ENCODE results near the gene WNT6. TPM values are rescaled to one million over a fixed set of nuclear protein-coding genes. Genes with fewer than 3 reads are reported as not detected.

Gene WNT6
- total and polyA plus RNA-seq, 5 donors from 2014 or later, result not detected

DNA sequence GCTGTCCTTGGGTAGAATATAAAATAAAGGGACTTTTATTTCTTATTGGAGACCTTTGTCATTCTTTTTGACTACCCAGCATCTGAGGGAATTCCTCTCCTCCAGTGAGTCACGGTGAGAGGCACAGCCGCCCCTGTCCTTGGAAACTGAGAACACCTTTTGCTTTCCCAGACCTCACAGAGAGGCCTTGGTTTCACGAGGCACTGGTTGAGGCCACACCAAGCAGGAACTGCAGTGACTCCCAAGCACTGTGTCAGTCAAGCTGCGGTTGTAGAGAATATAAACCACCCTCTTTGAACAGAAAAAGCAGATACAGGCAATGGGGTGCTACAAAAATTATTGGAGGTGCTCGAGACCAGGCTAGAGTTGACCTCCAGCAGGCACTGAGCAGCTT lies 44.4 kb upstream of the WNT6 start:
- ATAC-seq (ENCODE audit: low read depth in 2 of 2), result no peak
- Mint-ChIP-seq H3K4me1 (no peaks in the 10 kb centered on the region), H3K4me3 (no peak overlapping the region)

DNA sequence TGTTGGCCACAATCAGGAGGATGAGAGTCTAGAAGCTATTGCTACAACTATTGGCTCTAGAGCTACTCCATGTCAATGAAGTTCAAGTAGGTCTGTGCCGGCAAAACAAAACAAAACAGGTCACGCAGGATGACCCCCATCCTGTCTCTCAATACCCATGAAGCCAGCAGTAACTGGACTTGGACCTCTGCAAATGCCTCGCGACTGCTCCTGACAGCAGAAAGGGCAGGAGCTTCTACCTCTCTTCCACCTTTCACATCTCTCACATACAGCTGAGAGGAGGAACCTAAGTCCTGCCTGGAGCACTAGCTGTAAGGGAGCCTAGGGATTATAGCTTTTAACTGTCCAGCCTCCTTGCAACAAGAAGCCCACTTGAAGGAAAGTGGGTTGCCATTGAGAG lies 44.0 kb upstream of the WNT6 start:
- no peak for ATAC-seq (ENCODE audit: low read depth in 2 of 2)
- no peaks in the 10 kb centered on the region for H3K4me1 ChIP-seq (ENCODE audit: control insufficient read depth, insufficient read depth, low read length, poor library complexity, severe bottlenecking)

More for the DNA sequence above, 44.4 kb upstream of the WNT6 start:
- Histone ChIP-seq H3K27ac (ENCODE audit: insufficient read depth, low read length, poor library complexity, severe bottlenecking) (no peak overlapping the region), H3K9me3 (ENCODE audit: control insufficient read depth in 2 of 2, low read length in 2 of 2) (no peaks in the 10 kb centered on the region), H3K36me3 (ENCODE audit: control insufficient read depth, insufficient read depth, low read length) (no peaks in the 10 kb centered on the region), H3K4me3 (ENCODE audit: low read depth, low read length) (no peak overlapping the region), H3K27me3 (ENCODE audit: control insufficient read depth, insufficient read depth, low read length) (peaks cover 2% of the 10 kb centered on the region), H3K4me1 (ENCODE audit: control insufficient read depth, insufficient read depth, low read length, poor library complexity, severe bottlenecking) (no peaks in the 10 kb centered on the region)
- no peak for DNase-seq
- Mint-ChIP-seq H3K27ac (no peak overlapping the region), H3K36me3 (no peaks in the 10 kb centered on the region), H3K27me3 (peaks cover 21% of the 10 kb centered on the region), H3K9me3 (no peaks in the 10 kb centered on the region)

DNA sequence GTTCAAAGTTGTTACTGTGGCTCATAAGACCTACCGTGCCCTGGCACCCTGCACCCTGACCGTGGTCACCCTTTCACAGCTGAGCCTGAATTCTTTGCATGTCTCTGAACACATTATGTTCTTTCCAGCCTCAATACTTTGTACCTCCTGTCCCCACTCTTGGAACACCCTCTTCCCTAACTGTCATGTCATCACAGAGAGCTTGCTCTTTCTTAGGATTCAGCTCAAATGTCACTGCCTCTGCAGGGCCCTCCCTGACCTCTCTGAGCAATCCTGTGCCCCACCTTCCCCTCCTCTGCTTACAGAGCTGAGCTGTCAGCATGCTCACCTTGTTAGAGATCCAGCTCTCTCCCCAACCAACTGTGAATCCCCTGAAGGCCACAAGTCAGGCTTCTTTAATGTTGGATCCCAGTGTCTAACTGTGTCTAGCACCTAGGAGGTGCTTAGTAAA lies 43.0 kb upstream of the WNT6 start:
- no peaks in the 10 kb centered on the region for H3K9me3 ChIP-seq (ENCODE audit: control insufficient read depth in 2 of 2, low read length in 2 of 2)
- ATAC-seq (ENCODE audit: low read depth in 2 of 2), result no peak
- Mint-ChIP-seq H3K9me3 (peaks cover 0 to 1% (median 0%) of the 10 kb centered on the region in 7 donors), H3K4me1 (no peaks in the 10 kb centered on the region), H3K27ac (no peak overlapping the region), H3K27me3 (peaks cover 21% of the 10 kb centered on the region), H3K4me3 (no peak overlapping the region), H3K36me3 (no peaks in the 10 kb centered on the region)
- no peaks in the 10 kb centered on the region for H3K4me1 ChIP-seq (ENCODE audit: control insufficient read depth, insufficient read depth, low read length, poor library complexity, severe bottlenecking)
- no peak overlapping the region for H3K27ac ChIP-seq (ENCODE audit: insufficient read depth, low read length, poor library complexity, severe bottlenecking)
- no peaks in the 10 kb centered on the region for H3K36me3 ChIP-seq (ENCODE audit: control insufficient read depth, insufficient read depth, low read length)
- H3K4me3 ChIP-seq (ENCODE audit: low read depth, low read length), result no peak overlapping the region
- no peak for DNase-seq
- peaks cover 2% of the 10 kb centered on the region for H3K27me3 ChIP-seq (ENCODE audit: control insufficient read depth, insufficient read depth, low read length)

More for the DNA sequence above, 44.0 kb upstream of the WNT6 start:
- Histone ChIP-seq H3K9me3 (ENCODE audit: control insufficient read depth in 2 of 2, low read length in 2 of 2) (no peaks in the 10 kb centered on the region), H3K36me3 (ENCODE audit: control insufficient read depth, insufficient read depth, low read length) (no peaks in the 10 kb centered on the region), H3K27ac (ENCODE audit: insufficient read depth, low read length, poor library complexity, severe bottlenecking) (no peak overlapping the region), H3K27me3 (ENCODE audit: control insufficient read depth, insufficient read depth, low read length) (peaks cover 2% of the 10 kb centered on the region), H3K4me3 (ENCODE audit: low read depth, low read length) (no peak overlapping the region)
- peaks cover 21% of the 10 kb centered on the region for H3K27me3 Mint-ChIP-seq
- H3K9me3 Mint-ChIP-seq, result no peaks in the 10 kb centered on the region
- no peak for DNase-seq
- H3K4me3 Mint-ChIP-seq, result no peak overlapping the region
- no peaks in the 10 kb centered on the region for H3K36me3 Mint-ChIP-seq
- no peaks in the 10 kb centered on the region for H3K4me1 Mint-ChIP-seq
- no peak overlapping the region for H3K27ac Mint-ChIP-seq

DNA sequence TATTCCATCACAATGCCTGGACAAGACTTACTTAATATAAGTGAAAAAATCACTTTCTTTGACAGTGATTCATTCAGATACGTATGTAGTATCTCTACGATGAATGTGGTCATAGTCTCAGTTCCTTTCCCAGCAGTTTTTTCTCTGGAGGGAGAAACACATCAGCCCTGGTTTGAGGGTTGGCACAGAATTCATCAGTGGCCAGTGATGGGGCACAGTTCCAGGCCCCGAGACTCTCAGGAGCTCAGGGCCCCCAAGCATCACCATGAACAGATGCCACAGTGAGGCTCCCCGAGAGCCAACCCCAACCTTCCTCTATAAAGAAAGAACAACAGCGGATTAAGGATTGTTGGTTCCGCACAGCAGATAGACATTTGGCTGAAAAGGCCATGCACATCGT lies 40.5 kb upstream of the WNT6 start:
- Mint-ChIP-seq H3K4me1 (no peaks in the 10 kb centered on the region), H3K27ac (no peak overlapping the region), H3K36me3 (no peaks in the 10 kb centered on the region), H3K4me3 (no peak overlapping the region), H3K9me3 (peaks cover 0 to 1% (median 0%) of the 10 kb centered on the region in 7 donors), H3K27me3 (peaks cover 15% of the 10 kb centered on the region)
- peaks cover 2% of the 10 kb centered on the region for H3K27me3 ChIP-seq (ENCODE audit: control insufficient read depth, insufficient read depth, low read length)
- no peaks in the 10 kb centered on the region for H3K9me3 ChIP-seq (ENCODE audit: control insufficient read depth in 2 of 2, low read length in 2 of 2)
- no peaks in the 10 kb centered on the region for H3K36me3 ChIP-seq (ENCODE audit: control insufficient read depth, insufficient read depth, low read length)
- H3K4me3 ChIP-seq (ENCODE audit: low read depth, low read length), result no peak overlapping the region
- no peak overlapping the region for H3K27ac ChIP-seq (ENCODE audit: insufficient read depth, low read length, poor library complexity, severe bottlenecking)
- DNase-seq (no peak), ATAC-seq (ENCODE audit: low read depth in 2 of 2) (no peak)
- H3K4me1 ChIP-seq (ENCODE audit: control insufficient read depth, insufficient read depth, low read length, poor library complexity, severe bottlenecking), result no peaks in the 10 kb centered on the region

DNA sequence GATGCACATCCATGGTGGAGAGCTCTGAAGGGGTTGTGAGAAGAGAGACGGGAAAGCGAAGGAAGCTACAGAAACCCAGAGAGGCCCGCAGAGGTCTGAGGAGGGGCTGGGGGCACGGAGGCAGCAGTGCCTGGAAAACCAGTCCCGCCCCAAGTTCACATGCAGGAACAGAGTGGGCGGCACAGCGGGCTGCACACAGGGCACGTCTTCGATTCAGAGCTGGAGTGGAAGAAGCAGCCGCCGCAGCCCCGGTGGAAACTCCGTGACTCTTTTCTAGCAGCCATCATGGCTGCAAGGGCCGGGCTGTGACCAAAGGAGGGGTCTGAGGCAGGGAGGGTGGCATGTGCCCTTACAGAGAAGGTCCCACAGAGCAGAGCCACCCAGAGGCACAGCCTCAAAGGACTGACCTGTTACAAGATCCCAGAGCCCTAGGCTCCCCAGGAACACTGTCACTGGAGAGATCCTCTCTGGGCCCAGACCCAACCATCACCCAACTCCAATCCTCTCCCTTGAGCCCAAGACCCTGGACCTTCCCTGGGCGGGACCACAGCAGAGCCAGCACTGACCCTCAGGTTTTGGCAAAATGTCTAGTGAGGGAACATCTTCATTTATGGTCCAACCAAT lies 38.7 kb upstream of the WNT6 start:
- Mint-ChIP-seq H3K36me3 (no peaks in the 10 kb centered on the region), H3K27me3 (peaks cover 15% of the 10 kb centered on the region), H3K9me3 (peaks cover 0 to 1% (median 0%) of the 10 kb centered on the region in 7 donors), H3K4me3 (no peak overlapping the region), H3K27ac (no peak overlapping the region), H3K4me1 (no peaks in the 10 kb centered on the region)
- no peaks in the 10 kb centered on the region for H3K36me3 ChIP-seq (ENCODE audit: control insufficient read depth, insufficient read depth, low read length)
- ATAC-seq (ENCODE audit: low read depth in 2 of 2), result no peak
- no peak for DNase-seq
- H3K27me3 ChIP-seq (ENCODE audit: control insufficient read depth, insufficient read depth, low read length), result peaks cover 2% of the 10 kb centered on the region
- no peaks in the 10 kb centered on the region for H3K9me3 ChIP-seq (ENCODE audit: control insufficient read depth in 2 of 2, low read length in 2 of 2)
- no peak overlapping the region for H3K4me3 ChIP-seq (ENCODE audit: low read depth, low read length)
- H3K27ac ChIP-seq (ENCODE audit: insufficient read depth, low read length, poor library complexity, severe bottlenecking), result no peak overlapping the region
- no peaks in the 10 kb centered on the region for H3K4me1 ChIP-seq (ENCODE audit: control insufficient read depth, insufficient read depth, low read length, poor library complexity, severe bottlenecking)

DNA sequence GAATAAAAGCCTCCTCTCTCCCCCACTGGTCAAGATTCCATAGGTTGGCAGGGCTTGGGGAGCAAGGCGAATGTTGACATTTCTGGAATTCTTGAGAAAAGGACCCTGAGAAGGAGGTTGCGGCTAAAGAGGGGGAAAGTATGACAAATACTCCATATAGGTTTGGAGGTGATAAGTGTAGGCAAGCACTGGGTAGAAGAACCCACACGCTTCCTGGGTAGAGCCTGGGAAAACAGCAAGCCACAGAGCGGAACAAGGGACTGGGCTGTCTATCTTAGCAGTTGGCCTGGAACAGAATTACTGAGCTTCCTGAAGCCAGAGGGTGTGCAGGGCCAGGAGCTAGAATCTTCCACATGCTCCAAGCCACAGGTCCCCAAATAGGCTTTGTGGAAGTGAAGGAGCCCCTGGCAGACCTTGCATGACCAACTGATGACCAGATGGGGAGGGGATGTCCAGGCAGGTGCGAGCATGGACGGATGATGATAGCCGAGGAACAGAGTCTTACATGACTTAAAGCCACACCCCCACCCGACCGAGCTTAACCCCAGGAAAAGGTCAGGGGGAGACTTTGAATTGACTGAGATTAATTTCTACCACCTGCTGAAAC lies 37.9 kb upstream of the WNT6 start:
- Histone ChIP-seq H3K27ac (ENCODE audit: insufficient read depth, low read length, poor library complexity, severe bottlenecking) (no peak overlapping the region), H3K9me3 (ENCODE audit: control insufficient read depth in 2 of 2, low read length in 2 of 2) (no peaks in the 10 kb centered on the region), H3K36me3 (ENCODE audit: control insufficient read depth, insufficient read depth, low read length) (no peaks in the 10 kb centered on the region), H3K27me3 (ENCODE audit: control insufficient read depth, insufficient read depth, low read length) (no peaks in the 10 kb centered on the region), H3K4me1 (ENCODE audit: control insufficient read depth, insufficient read depth, low read length, poor library complexity, severe bottlenecking) (no peaks in the 10 kb centered on the region), H3K4me3 (ENCODE audit: low read depth, low read length) (no peak overlapping the region)
- Mint-ChIP-seq H3K9me3 (peaks cover 0 to 1% (median 0%) of the 10 kb centered on the region in 7 donors), H3K4me1 (no peaks in the 10 kb centered on the region), H3K27ac (peak overlapping the region in 1 of 3 donors; percentile 45), H3K4me3 (no peak overlapping the region), H3K36me3 (no peaks in the 10 kb centered on the region), H3K27me3 (peaks cover 20% of the 10 kb centered on the region)
- no peak for DNase-seq
- no peak for ATAC-seq (ENCODE audit: low read depth in 2 of 2)

DNA sequence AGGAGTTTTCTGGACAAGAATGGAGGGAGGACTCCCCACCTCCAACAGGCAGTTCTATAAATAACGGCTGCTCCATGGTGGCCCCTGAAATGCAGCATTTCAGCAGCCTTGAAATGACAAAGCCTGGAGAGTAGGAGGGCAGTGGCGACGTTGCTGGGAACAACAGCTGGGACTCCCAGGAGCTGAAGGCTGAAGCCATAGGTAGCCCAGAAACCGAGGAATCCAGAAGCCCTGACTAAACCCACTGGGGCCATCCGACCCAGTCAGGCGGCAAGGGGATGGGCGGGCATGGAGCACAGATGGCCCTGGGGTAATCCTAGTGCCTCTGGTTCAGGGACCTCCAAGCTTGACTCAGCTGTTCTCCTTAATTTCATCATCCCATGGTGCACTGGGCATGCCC lies 37.0 kb upstream of the WNT6 start:
- H3K27me3 Mint-ChIP-seq, result peaks cover 17% of the 10 kb centered on the region
- Histone ChIP-seq H3K9me3 (ENCODE audit: control insufficient read depth in 2 of 2, low read length in 2 of 2) (no peaks in the 10 kb centered on the region), H3K4me3 (ENCODE audit: low read depth, low read length) (no peak overlapping the region), H3K27ac (ENCODE audit: insufficient read depth, low read length, poor library complexity, severe bottlenecking) (no peak overlapping the region), H3K36me3 (ENCODE audit: control insufficient read depth, insufficient read depth, low read length) (no peaks in the 10 kb centered on the region), H3K4me1 (ENCODE audit: control insufficient read depth, insufficient read depth, low read length, poor library complexity, severe bottlenecking) (no peaks in the 10 kb centered on the region), H3K27me3 (ENCODE audit: control insufficient read depth, insufficient read depth, low read length) (no peaks in the 10 kb centered on the region)
- no peak for ATAC-seq (ENCODE audit: low read depth in 2 of 2)
- no peak overlapping the region for H3K27ac Mint-ChIP-seq
- peaks cover 0 to 1% (median 0%) of the 10 kb centered on the region in 7 donors for H3K9me3 Mint-ChIP-seq
- H3K4me1 Mint-ChIP-seq, result no peaks in the 10 kb centered on the region
- no peaks in the 10 kb centered on the region for H3K36me3 Mint-ChIP-seq
- no peak for DNase-seq
- H3K4me3 Mint-ChIP-seq, result no peak overlapping the region

All from CD4-positive, CD25-positive, alpha-beta regulatory T cell (primary cell).